Stimulated activated CD4-positive, alpha-beta T cell treated with anti-CD3 and anti-CD28 coated beads, Interleukin-12 subunit alpha, Interleukin-12 subunit beta, amount 100 ng/mL, for 4 hours (primary cell): ENCODE data around the gene PAQR4.

Source experiments
- DNase-seq: peaks from one replicate; pipeline ENCODE4 v3.0.0-alpha.2; 2020

PAQR4 gene

GRCh38 chr16:2966043-2966807 is 2.9 kb upstream of the PAQR4 start:
- no peak for DNase-seq

DNA sequence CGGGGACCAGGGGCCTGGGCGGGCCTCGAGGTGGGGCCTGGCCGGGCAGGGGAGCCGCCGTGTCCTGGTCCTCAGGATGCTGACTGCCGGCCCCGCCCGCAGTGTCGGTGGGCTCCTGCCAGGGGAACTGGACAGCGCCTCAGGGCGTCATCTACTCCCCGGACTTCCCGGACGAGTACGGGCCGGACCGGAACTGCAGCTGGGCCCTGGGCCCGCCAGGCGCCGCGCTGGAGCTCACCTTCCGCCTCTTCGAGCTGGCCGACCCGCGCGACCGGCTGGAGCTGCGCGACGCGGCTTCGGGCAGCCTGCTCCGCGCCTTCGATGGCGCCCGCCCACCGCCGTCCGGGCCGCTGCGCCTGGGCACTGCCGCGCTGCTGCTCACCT is 2.3 kb upstream of the PAQR4 start:
- DNase-seq = no peak

GRCh38 chr16:2967211-2967631 is 1.9 kb upstream of the PAQR4 start:
- no peak for DNase-seq

GRCh38 chr16:2967721-2968161 is 1.4 kb upstream of the PAQR4 start:
- DNase-seq = no peak

GRCh38 chr16:2968368-2968737 is 795 bp upstream of the PAQR4 start:
- DNase-seq = no peak

GRCh38 chr16:2969545-2970521 is 685 bp downstream of the PAQR4 start:
- peak; percentile 69 for DNase-seq

DNA sequence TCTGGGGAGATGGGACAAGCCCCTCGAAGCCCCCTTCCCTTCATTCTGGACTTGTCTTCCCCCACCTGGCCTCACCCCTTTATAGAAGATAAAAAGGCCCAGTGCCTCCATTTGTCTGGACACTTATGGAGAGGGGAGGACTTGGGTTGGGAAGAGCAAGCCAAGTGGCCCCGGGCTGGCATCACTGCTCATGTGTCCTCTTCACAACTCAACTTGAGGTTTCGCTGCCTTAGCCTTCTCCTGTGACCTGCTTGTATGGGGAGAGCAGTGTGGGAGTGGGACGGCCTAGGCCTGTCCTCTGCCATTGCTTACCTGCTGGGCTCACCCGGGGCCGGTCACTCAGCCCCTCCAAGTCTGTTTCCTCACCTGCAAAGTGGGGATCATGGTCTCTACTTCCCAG is 1.4 kb downstream of the PAQR4 start:
- no peak for DNase-seq

GRCh38 chr16:2971134-2971984 is 2.2 kb downstream of the PAQR4 start:
- DNase-seq = no peak

DNA sequence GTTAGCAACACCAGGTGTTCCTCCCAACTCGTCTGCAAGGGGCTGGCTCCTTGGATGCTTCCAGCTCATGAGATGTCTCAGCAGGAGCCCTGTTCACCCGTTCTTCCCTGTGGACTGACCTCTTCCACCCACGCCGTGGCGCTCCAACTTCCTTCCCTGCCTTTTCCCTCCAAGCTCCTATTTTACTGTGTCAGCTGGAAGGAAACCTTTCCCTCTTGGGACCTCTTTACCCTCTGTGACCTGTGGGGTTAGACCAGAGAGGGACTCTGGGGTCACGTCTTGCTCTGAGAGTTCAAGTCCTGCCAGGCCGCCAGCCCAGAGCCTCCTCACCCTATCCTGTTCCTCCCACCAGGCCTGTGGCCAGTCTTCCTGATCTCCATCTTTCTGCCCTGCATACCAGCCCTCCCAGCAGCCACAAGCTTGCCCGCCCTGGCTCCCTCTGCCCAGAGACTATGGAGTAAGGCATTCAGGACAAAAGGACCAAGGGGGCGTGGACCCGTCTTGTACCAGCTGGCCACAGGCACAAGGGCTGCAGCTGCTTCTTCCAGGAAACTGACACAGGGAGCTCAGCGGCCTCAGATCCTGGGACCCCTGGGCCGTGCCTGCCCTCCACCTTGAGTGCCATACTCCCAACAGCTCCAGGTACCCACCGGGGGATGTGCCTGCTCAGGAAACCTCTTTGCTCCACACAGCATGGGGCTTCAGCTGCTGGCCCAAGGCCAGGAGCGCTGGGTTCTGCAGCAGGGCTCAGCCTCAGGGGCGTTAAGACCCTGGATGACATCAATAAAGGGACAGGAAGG is 3.0 kb downstream of the PAQR4 start:
- no peak for DNase-seq

DNA sequence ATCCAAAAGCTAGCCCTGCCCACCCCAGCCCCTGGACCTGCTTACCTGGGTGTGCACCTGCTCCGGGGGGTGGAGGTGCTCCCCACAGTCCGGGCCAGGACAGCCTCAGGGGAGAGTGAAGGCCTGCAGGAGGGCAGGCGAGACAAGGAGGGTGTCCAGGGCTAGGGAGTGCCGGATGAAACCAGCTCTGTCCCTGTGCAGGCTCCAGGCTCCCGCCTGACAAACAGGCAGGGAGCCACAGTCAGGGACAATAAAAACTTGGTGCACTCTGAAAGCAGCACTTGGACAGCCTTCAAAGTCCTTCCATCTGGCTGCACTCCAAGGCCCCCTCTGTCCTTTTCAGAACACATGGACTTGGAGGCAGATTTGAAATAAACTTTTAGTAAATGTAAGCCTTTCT is 3.9 kb downstream of the PAQR4 start:
- no peak for DNase-seq

DNA sequence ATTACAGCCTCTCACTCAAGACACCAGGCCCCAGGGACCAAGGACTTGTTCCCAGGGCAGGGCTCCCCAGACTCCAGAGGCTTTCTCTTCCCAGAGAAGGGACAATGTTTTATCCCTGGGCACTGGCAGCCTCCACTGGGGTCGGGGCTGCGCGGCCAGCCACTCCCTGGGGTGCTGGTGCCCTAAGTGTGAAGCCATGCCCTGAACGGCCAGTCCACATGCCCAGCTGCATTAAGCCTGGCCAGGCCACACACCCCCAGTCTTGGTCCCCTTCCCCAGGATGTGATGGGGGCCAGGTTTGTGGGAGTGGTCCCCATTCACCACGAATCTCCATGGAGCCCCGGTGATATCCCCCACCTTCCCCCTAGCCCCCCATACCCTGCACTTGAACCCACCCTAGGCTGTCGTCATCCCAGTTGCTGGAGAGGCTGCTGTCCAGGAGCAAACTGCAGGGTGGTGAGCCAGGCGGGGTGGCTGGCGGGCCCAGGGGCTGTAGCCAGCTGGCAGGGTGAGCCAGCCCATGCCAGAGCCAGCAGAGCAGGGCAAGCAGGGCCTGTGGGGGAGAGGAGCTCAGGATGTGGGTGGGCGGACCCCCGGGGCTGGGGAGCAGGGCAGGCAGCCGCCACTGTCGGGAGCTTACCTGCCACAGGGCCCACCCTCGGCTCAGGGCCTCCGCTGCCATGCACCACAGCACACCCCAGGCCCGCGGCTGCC is 4.6 kb downstream of the PAQR4 start:
- no peak for DNase-seq

DNA sequence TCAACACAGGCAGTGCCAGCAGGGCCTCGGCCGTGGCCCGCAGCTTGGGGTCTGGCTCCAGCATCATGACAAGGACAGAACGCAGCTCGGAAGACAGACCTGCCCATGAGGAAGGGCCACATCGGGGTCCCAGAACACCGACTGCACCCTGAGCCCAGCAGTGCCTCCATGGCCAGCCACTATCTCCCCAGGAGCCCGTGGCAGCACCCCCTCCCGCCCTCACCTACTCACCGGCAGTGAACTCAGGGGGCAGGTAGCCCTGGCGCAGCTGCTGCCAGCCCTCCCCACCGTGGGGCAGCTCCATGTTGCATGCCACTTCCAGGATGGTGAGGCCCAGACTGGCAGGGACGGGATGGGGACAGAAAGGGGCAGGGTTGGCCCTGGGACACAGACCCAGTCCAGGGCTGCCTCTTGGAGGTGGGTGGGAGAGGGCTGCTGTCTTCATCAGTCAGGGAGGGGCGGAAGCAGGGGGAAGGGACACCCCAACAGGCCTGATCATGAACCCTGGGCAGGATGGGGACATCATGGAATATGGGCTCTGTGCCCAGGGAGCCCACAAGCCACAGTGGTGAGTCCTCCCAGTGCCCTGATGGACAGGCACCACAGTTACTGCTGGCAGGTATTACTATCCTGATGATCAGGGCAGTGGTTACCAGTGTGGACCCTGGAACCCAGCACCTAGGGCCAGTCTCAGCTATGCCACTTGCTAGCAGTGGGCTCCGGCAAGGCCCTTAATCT is 5.3 kb downstream of the PAQR4 start:
- no peak for DNase-seq

DNA sequence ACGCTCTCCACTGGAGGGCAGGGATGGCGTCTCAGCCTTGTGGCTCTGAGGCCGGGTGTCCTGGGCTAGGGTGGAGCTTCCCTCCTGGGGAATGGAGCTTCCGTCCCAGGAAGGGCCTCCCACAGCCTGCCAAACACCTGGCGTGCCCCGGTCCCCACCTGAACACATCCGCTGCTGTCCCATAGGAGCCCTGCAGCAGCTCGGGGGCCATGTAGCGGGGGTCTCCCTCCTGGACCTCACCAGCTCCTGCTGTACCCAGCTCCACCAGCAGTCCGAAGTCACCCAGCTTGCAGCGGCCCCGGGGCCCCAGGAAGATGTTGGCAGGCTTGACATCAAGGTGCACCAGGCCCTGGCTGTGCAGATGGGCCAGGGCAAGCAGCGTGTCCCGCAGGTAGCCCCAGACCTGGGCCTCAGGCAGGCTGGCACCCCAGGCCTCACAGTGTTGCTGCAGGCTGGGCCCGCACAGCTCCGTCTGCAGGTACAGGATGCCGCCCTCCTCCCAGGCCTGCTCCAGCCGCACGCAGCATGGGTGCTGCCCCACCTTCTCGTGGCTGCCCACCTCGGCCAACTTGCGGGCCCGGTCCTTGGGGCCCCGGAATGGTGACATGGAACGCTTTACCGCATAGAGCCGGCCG is 6.1 kb downstream of the PAQR4 start:
- DNase-seq = no peak

DNA sequence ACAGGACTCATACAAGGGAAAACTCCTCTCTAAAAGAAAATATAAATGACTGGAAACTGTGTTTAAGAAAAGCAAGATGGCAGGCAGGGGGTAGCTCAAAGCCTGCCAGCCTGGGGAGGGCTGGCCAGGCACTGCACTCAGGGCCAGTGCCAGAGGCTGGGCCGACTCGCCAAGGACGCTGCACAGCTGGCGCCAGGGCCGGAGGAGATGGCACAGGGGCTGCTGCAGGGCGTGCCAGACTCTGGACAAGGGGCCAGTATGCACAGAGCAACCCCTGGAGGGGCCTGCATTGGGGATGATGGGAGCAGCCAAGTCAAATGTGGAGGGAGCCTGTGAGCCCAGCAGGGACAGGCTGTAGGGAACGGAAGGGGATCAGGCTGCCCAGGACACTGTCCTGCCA is 7.1 kb downstream of the PAQR4 start:
- no peak for DNase-seq

- DNase-seq = no peak
Observed at GRCh38 chr16:2976673-2977072, 7.5 kb downstream of the PAQR4 start.

- no peak for DNase-seq
Observed at GRCh38 chr16:2977440-2977839, 8.3 kb downstream of the PAQR4 start.

- no peak for DNase-seq
Observed at GRCh38 chr16:2979669-2980226, 10.6 kb downstream of the PAQR4 start.

GRCh38 chr16:2980227-2981176 is 11.4 kb downstream of the PAQR4 start, which contains the start of gene PKMYT1:
PKMYT1 (minus strand) TSS chr16:2980446; CDS start chr16:2979657, 789 bp downstream.
- peak; percentile 97 for DNase-seq
